ENCODE results near the gene TRPM5.

The TRPM5 gene

DNA sequence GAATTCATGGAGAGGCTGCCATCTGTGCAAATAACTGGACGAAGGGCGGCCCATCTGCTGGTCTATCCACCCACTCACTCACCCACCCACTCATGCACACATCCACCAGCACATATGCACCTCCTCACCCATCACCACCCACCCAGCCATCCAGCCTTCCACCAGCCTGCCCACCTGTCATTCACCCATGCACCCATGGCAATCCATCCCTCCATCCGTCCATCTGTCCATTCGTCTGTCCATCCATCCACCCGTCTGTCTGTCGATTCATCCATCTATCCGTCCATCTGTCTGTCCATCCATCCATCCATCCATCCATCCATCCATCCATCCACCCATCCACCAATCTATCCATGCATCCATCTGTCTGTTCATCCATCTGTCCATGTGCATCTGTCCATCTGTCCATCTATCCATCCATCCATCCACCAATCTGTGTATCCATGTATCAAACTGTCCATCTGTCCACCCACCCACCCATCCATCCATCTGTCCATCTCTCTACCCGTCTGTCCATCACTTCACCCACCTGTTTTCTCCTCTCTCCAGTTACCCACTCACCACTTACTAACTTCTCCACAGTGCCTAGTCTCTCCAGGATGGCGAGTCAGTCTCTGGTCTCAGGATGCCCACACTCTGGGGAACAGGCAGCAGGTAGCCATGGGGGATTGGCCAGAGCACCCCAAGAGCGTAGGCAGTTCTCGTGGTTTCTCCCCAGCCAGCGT is 8.9 kb downstream of the TRPM5 start:
- DNase-seq: no peak

DNA sequence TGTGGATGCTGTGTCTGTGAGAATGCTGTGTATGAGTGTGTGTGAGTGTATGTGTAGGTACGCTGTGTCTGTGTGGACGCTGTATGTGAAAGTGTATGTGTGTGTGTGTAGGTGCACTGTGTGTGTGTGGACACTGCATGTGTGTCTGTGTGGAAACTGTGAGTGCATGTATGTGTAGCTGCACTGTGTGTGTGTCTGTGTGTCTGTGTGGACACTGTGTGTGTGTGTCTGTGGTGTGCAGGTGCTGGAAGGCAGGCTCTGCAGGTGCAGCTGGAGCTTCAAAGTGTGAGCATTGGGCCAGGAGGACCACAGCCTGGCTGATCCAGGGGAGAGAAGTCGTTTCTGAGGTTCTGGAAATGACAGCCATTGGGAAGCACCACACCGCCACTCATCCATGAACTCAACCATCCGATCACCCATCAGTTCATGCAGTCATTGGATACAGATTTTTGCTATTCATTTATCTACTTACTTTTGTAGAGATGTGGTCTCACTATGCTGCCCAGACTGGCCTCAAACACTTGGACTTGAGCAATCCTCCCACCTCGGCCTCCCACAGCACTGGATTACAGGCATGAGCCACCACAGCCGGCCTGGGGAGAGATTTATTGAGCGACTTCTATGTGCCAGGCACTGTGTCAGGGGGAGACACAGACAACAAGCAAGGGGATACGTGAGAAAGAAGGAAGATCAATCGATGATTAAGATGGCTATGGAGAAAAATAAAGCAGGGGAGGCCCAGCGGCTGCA is 9.6 kb downstream of the TRPM5 start:
- DNase-seq: no peak

DNA sequence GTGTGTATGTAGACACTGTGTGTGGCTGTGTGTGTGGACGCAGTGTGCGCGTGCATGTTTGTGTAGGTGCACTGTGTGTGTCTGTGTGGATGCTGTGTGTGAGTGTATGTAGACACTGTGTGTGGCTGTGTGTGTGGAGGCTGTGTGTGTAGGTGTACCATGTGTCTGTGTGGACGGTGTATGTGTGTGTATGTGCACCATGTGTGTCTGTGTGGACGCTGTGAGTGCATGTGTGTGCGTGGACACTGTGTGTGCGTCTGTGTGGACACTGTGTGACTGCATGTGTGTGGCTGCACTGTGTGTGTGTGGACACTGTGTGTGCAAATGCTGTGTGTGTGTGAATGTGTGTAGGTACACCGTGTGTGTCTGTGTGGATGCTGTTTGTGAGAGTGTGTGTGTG is 10.3 kb downstream of the TRPM5 start:
- DNase-seq: no peak

DNA sequence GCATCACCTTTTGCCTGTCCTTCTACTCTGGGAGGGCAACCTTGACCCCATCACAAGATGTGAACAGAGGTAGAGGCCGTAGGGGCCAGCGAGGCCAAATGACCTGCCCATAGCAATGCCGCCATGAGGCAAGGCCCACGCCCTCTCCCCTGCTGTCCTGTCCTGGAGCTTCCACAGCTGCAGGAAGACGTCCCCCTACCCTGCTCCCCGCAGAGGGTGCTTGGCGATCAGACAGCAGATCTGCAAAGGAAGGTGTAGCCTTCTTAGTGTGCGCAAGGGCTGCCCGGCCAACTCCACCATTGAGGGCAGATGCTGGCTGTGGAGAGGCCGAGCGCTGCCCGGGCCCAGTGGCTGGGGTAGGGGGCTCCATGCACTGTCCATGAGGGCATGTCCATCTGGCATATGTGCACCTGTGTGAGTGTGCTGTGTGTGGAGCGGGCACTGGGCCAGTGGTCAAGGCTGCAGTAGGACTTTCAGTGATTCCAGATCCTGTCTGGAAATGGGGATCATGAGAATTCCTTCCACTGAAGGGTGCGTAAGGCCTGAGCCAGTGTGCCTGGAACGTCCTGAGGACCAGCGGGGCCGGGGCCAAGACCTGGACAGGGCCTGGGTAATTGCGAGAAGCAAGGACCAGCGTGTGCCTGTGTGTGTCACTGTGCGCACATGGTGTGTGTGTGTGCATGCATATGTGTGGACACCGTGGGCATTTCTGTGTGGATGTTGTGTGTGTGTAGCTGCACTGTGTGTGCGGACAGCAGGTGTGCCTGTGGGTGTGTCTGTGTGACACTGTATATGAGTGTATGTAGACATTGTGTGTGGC is 11.0 kb downstream of the TRPM5 start:
- DNase-seq: no peak

DNA sequence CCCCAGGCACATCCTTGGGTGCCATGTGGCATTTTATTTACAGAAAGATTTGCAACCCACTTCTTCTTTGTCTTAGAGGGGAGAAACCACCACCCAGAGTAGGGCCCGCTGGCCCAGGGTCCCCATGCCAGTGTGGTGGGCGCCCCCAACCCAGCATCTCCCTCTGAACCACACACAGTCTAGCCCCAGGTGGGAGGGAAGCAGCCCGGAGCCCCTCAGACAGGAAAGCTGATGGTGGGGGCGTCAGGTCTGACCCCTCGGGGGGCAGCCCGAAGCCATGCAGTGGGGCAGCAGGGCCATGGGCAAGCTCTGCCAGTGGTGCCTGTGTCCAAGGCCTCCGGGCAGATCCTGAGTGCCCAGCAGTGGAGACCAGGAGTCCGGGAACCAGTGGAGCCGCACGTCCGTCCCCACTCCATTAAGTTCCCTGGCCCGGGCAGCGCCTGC is 11.7 kb downstream of the TRPM5 start:
- no peak for DNase-seq

GRCh38 chr11:2432171-2432621 is 12.1 kb downstream of the TRPM5 start:
- no peak for DNase-seq

DNA sequence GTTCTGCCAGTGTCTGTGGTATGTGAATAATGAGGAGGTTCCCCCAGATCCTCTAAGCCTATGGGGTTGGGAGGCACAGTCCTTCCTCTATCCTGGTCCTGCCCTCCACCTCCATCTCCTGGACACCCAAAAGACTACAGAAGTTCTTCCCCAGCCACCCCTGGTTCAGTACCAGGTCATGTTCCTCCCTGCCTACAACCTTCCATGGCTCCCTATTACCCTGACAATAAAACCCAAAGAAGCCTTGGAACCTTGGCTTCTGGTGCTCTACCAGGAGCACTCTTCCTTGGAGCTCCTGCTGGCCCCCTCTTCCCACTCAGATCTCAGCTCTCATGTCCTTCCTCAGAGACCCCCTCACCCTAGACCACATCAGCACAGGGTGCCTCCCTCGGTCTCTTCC is 12.9 kb downstream of the TRPM5 start:
- no peak for DNase-seq

DNA sequence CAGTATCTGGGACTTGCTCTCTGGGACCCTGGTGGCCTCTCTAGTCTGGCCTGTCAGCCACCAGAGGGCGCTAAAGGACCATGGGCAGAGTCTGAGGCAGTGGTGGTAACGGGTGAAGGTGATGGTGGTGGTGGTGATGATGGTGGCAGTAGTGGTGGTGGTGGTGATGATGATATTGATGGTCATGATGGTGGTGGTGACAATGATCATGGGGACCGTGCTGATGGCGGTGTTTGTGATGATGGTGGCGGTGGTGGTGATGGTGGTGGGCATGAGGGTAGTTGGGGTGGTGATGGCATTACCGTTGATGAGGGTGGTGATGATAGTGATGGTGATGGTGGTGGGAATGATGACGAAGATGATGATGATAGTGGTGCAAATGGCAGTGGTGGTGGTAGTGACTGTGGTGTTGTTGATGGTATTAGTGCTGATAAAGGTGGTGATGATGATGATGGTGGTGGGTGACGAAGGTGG is 16.0 kb downstream of the TRPM5 start:
- peak; percentile 91 to 92 for DNase-seq

DNA sequence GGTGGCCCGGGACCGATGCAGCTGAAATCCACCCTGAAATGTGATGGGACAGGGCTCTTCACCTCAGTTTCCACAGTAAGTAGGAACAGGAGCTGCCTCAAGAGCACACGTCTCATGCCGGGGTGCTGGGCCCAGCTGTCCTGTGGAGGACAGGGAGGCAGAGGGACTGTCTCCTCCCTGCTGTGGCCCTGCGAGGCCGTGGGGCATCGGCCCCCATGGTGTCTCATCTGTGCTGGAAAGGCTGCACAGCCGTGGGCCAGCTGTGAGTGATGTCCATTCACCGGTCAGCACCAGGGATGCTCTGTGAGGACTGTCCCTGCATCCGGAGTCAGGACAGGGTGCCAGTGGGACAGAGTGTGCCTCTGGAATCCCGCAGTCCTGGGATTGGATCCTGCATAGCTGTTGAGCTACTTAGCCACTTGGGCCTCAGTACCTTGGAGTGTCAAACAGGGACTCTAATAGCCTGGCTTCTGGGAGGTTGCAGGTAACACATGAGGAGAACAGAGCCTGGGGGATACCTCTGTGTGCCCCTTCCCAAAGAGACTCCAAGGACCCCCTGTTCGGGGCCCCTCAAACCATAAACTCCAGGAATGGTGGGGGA is 16.5 kb downstream of the TRPM5 start:
- DNase-seq: no peak

GRCh38 chr11:2426826-2427521 is 17.3 kb downstream of the TRPM5 start:
- no peak for DNase-seq

- DNase-seq: no peak
Measured at GRCh38 chr11:2426221-2426620, 18.1 kb downstream of the TRPM5 start.

GRCh38 chr11:2425506-2425905 is 18.8 kb downstream of the TRPM5 start:
- DNase-seq: no peak

DNA sequence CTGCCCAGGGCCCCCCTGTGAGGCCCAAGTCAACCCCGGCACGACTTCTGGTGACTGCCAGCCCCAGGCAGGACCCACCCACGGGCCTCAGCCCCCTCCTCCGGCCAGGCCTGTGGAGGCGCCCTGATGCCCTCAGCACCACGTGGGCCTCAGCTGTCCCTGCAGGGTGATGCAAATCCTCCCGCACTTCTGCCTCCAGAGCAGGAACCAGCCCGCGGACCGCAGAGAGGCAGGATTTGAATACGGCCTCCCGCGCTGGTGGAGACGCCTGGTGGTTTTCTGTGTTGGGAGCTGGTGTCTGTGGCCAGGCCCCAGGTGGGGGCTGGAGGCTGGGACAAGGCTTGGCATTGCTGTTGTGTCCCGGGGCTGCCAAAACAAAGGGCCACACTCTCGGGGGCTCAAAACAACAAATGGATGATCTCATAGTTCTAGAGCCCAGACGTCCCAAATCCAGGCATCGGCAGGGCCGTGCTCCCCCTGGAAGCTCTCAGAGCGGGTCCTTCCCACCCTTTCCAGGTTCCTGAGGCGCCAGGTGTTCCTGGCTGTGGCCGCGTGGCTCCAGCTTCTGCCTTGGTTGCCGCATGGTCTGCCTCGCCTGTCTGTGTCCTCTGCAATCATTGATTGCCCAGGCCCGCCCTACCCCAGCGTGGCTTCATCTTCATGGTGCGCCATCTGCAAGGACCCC is 19.4 kb downstream of the TRPM5 start:
- DNase-seq: no peak

DNA sequence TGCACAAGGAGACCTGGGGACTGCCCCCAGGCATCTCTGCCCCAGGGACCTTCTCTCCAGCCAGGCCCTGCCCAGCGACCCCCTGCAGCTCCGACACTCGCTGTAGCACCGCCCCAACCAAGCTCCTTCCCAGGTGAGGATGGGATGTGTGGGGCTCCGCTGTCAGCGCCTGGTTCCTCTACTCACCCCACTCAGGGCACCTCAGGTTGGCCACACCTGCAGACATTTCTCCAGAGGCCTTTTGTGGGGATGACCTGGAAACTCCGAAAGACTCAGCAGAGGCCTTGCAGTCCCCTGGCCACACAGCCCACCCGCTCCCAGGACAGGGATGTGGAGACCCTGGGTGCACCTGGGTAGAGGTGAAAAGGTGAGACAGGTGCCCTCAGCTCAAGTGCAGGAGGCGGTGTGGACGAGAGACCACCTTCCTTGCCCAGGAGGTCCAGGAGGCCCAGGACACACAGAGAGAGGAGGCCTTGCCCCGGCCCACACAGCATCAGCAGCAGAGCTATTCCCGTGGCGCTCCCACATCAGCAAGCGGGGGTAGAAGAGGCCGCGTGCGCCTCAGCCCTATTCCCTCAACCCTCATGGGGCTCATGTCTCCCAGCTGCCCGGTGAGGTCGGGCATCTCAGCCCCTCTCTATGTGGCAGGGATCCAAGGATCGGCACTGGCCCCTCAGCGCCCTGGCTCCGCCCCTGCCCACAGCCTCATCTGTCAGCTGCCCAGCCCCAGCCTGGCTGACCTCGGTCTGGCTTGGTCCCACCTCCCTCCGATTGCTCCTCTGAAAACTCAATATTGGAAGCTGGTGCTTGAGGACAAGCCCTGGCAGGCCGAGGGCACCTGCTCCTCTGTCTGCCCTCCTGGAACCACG is 20.9 kb downstream of the TRPM5 start:
- DNase-seq: no peak

DNA sequence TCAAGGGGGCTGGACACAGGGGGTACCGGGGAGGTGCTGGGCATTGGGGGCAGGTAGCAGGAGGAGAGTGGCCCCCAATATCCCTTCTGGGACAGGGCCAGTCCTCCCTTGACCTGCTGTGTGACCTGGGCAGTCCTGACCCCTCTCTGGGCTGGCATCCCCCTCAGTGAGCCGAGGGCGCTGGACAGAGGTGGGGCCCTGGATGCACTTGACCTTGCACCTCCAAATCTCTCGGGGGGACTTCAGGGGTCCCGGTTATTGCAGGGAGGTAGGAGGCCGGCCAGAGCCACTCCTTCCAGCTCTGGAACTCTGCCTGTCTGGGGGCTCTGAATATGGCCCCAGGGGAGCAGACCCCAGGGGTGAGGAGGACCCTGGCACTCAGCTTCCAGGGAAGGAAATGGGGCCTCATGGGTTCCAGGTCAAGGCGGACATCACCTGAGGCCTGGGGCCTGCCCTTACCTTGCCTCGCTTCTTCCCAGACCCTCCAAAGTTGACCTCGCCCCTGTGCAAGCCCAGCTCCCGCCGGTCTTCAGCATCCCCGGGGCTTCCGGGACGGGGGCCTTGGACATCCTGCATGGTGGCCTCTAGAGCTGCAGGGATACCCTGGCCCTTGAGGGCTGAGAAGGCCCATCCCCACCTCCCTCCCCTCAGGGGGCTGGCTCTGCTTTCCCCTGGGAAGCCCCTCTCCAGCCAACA is 21.7 kb downstream of the TRPM5 start:
- no peak for DNase-seq

- no peak for DNase-seq
Measured at GRCh38 chr11:2421996-2422395, 22.3 kb downstream of the TRPM5 start.

DNA sequence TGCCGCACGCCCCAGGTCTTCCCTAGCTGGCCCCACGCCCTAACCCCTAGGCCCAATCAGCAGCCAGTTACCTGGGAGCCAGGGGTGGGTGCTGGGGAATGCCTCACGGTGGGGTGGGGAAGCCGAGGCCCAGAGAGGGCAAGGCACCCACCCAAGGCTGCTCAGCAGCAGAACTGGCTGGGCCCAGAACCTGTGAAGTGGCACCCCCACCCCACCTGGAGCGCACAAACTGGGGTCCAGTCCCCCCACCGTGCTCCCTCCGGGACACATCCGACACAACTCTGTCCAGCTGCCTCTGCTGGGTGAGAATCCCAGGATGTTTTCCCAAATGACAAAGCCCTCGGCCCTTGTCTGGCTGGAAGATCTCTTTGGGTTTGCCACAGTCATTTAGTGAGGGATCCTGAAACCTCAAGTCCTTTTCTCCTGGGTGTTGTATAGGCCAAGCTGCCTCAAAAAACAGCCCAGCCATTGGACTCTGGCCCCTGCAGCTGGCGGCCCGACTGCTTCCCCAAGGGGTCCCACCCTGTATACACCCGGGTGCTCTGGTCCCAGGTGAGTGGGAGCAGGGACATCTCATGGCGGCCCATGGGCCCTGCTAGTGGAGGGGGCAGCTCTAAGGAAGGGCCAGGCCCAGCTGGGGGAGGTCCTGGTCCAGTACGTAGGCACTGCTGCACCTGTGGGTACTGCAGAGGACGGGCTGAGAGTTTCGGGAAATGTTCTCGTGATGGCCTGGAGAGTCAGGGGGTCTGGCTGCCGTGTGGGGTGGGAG is 22.9 kb downstream of the TRPM5 start:
- no peak for DNase-seq

GRCh38 chr11:2420502-2421225 is 23.6 kb downstream of the TRPM5 start:
- DNase-seq: peak; percentile 77 to 84

Data from activated T-cell treated with anti-CD3 and anti-CD28 coated beads, Interleukin-2, amount 50 U/mL, for 48 hours (primary cell).